K562 (cell line): ENCODE data around the gene ADAMTS15. TPM values are rescaled to one million over a fixed set of nuclear protein-coding genes. Genes with fewer than 3 reads are reported as not detected.

Experiments
- ATAC-seq: fragments of 200-7000 bp; cut with Tn5 transposase; 3 replicates; pipeline ENCODE4 v1.9.1; 2020; ENCODE audit warnings: moderate library complexity
- BruUV-seq: library from RNA; stranded (reverse); fragments of 400-500 nt; replicated peaks from 2 replicates; lab custom pipeline; 2021; lab: Mats Ljungman, UMichigan
- CTCF ChIA-PET: fragments of 300-600 bp; formaldehyde crosslinking; extraction: SDS; loops from one replicate; lab custom pipeline; 2021; ENCODE audit warnings: low intra/inter-chr PET ratio; lab: Yijun Ruan, JAX
- POLR2A ChIA-PET: fragments of 300-600, 350-650 bp; sonication (Branson Sonifier 250); formaldehyde crosslinking; extraction: SDS; loops from one replicate; lab custom pipeline; 2021; ENCODE audit warnings: antibody characterized with exemption, inconsistent platforms; lab: Yijun Ruan, JAX
- DNase-seq, 4 experiments: peaks; one replicate each; pipeline versions ENCODE4 v3.0.0 to v3.0.0-alpha.2; 2011 to 2018; ENCODE audit warnings: low spot score in 3 of 4, mixed read lengths in 3 of 4; ENCODE audit errors: extremely low read depth in 1 of 4
- FAIRE-seq: peaks from 2 replicates; lab custom pipeline; 2011; peaks lifted over from hg19 to GRCh38; lab: Jason Lieb, UNC
- H2AFZ ChIP-seq: 2 replicates; pipeline ENCODE4 v1.6.0; 2011; ENCODE audit warnings: low read depth, low read length, control low read depth, inconsistent platforms
- H3K27ac ChIP-seq: fragments of 200-600 bp; 3 replicates; pipeline ENCODE4 v1.8.0; 2011; ENCODE audit warnings: low read depth, mild to moderate bottlenecking, control low read depth, inconsistent platforms, low read length, moderate library complexity, mixed read lengths; ENCODE audit errors: extremely low read depth
- H3K27me3 ChIP-seq, 2 experiments: fragments of 300-600 bp in 1 of 2; 2 replicates in 1 of 2; 3 replicates in 1 of 2; pipeline versions ENCODE4 v1.6.0 to v1.8.0; 2011; ENCODE audit warnings: inconsistent platforms in 2 of 2, low read length in 2 of 2, mild to moderate bottlenecking in 1 of 2, mixed read lengths in 1 of 2, moderate library complexity in 1 of 2; ENCODE audit not compliant: control insufficient read depth in 2 of 2, insufficient read depth in 2 of 2
- H3K36me3 ChIP-seq: fragments of 300-600 bp; 3 replicates; pipeline ENCODE4 v1.8.0; 2011; ENCODE audit warnings: mild to moderate bottlenecking, low read length, inconsistent platforms; ENCODE audit not compliant: control insufficient read depth, insufficient read depth
- H3K4me1 ChIP-seq, 2 experiments: fragments of 200-600 bp in 1 of 2; replicated peaks in 1 of 2; 2 replicates in 1 of 2; 3 replicates in 1 of 2; pipeline versions ENCODE4 v1.5.1 to v1.8.0; 2011; ENCODE audit warnings: inconsistent platforms in 2 of 2, low read length in 2 of 2, mild to moderate bottlenecking in 1 of 2, mixed read lengths in 1 of 2, moderate library complexity in 1 of 2; ENCODE audit not compliant: control insufficient read depth in 2 of 2, insufficient read depth in 2 of 2
- H3K4me2 ChIP-seq: 2 replicates; pipeline ENCODE4 v1.6.1; 2011; ENCODE audit warnings: low read length, control low read depth, inconsistent platforms, mixed read lengths; ENCODE audit not compliant: insufficient read depth
- H3K4me3 ChIP-seq: fragments of 200-600 bp; sonication (generic), shearing (Covaris generic); 2 replicates; pipeline ENCODE4 v1.5.1; 2016; ENCODE audit warnings: control low read depth, inconsistent platforms
- H3K79me2 ChIP-seq: fragments of 200-600 bp; 3 replicates; pipeline ENCODE4 v1.8.0; 2011; ENCODE audit warnings: low read length, inconsistent platforms; ENCODE audit not compliant: control insufficient read depth, insufficient read depth
- H3K9ac ChIP-seq, 2 experiments: 2 replicates each; pipeline versions ENCODE4 v1.6.0 to v1.6.1; 2011; ENCODE audit warnings: low read depth in 2 of 2, low read length in 2 of 2, control low read depth in 1 of 2, inconsistent platforms in 1 of 2, mild to moderate bottlenecking in 1 of 2, mixed read lengths in 1 of 2; ENCODE audit not compliant: insufficient read depth in 1 of 2
- H3K9me1 ChIP-seq: one replicate; pipeline ENCODE4 v1.6.0; 2011; ENCODE audit warnings: inconsistent platforms, mild to moderate bottlenecking, low read length, moderate library complexity; ENCODE audit not compliant: control insufficient read depth, insufficient read depth
- H3K9me3 ChIP-seq: replicated peaks from 2 replicates; pipeline ENCODE4 v1.5.1; 2011; ENCODE audit warnings: low read depth, low read length, inconsistent platforms; ENCODE audit not compliant: control insufficient read depth, insufficient read depth
- H4K20me1 ChIP-seq: replicated peaks from 2 replicates; pipeline ENCODE4 v1.6.1; 2011; ENCODE audit warnings: low read length, inconsistent platforms, mixed read lengths; ENCODE audit not compliant: control insufficient read depth, insufficient read depth
- EZH2 ChIP-seq: IDR thresholded peaks from 2 replicates; pipeline ENCODE4 v1.6.1; 2012; ENCODE audit warnings: low read depth, mild to moderate bottlenecking, inconsistent platforms, low read length, borderline replicate concordance
- MAFG ChIP-seq: fragments of 450-650 bp; conservative IDR thresholded peaks from 2 replicates; pipeline ENCODE4 v1.6.1; 2016; ENCODE audit warnings: missing genetic modification characterization, missing compliant biosample characterization
- RAD21 ChIP-seq, 2 experiments: fragments of 250-450 bp in 1 of 2; fragments of 450-650 bp in 1 of 2; sonication (Bioruptor Pico) in 1 of 2; formaldehyde crosslinking in 1 of 2; IDR thresholded peaks in 1 of 2; conservative IDR thresholded peaks in 1 of 2; 2 replicates each; pipeline versions ENCODE4 v1.4.0 to v1.8.0; 2020 to 2022; ENCODE audit warnings: mild to moderate bottlenecking in 2 of 2, moderate library complexity in 1 of 2
- ZNF586 ChIP-seq: fragments of 450-650 bp; formaldehyde crosslinking; conservative IDR thresholded peaks from 2 replicates; pipeline ENCODE4 v1.4.0; 2020; ENCODE audit warnings: mild to moderate bottlenecking, moderate library complexity
- ZNF696 ChIP-seq: fragments of 250-450 bp; sonication (Bioruptor Pico); conservative IDR thresholded peaks from 2 replicates; pipeline ENCODE4 v1.4.0; 2020; ENCODE audit warnings: mild to moderate bottlenecking, moderate library complexity
- WGBS: fragments of 100-300 bp; shearing (Covaris generic); methylation state at CpG from one replicate; pipeline ENCODE4 v1.1.6; 2016; ENCODE audit warnings: low coverage, mixed read lengths; ENCODE audit not compliant: insufficient coverage; ENCODE audit errors: missing lambda C conversion rate; 5-methylcytosine and 5-hydroxymethylcytosine counted together
- in situ Hi-C: fragments of 300-500 bp; cut with MboI; formaldehyde crosslinking; loops from 4 replicates; pipeline ENCODE4 v1.15.0; 2018; ENCODE audit warnings: inconsistent platforms, mixed read lengths
- intact Hi-C: fragments of 100-400 bp; cut with micrococcal nuclease; formaldehyde crosslinking; loops from 2 replicates; pipeline ENCODE4 v1.14.2; 2022
- polyA plus RNA-seq, 8 experiments: library from polyadenylated mRNA; depleted of rRNA in 4 of 8; stranded (reverse) in 5 of 8; unstranded in 3 of 8; fragments of >200 nt; fragmentation: Nextera tagmentation in 2 of 8; fragmentation: Illumina TruSeq in 1 of 8; extraction: Ambion mirVana in 2 of 8; extraction: Trizol in 1 of 8; gene quantifications; 2 replicates each; pipeline versions ENCODE4 v1.2.1 to v1.2.3, GENCODE V29; 2011 to 2014; ENCODE audit warnings: inconsistent platforms in 1 of 8, missing spikeins in 1 of 8
- total RNA-seq, 7 experiments: library from RNA; depleted of rRNA in 6 of 7; stranded (reverse); fragments of >200 nt in 6 of 7; fragmentation: Illumina TruSeq in 2 of 7; extraction: Trizol in 2 of 7; gene quantifications; 2 replicates each; pipeline versions ENCODE4 v1.2.1 to v1.2.3, GENCODE V29; 2011 to 2021; ENCODE audit warnings: low replicate concordance in 1 of 7
- TF ChIP-seq, protein P1 (sequence below): fragments of 450-650 bp; IDR thresholded peaks from 2 replicates; pipeline ENCODE4 v1.6.1; 2016
- TF ChIP-seq, protein P2 (sequence below): sonication (generic); formaldehyde crosslinking; IDR thresholded peaks from 2 replicates; pipeline ENCODE4 v1.8.1; 2023; ENCODE audit warnings: mild to moderate bottlenecking, missing genetic modification reagents
- TF ChIP-seq, protein P3 (sequence below): fragments of 450-650 bp; IDR thresholded peaks from 2 replicates; pipeline ENCODE4 v1.6.1; 2017; ENCODE audit warnings: mild to moderate bottlenecking, moderate library complexity

ADAMTS15 gene
- total and polyA plus RNA-seq, 9 of the 15 experiments (the other 6 are each of a cell fraction or from before 2014, with no cell fraction given): 0.04 TPM; not detected in 8

DNA sequence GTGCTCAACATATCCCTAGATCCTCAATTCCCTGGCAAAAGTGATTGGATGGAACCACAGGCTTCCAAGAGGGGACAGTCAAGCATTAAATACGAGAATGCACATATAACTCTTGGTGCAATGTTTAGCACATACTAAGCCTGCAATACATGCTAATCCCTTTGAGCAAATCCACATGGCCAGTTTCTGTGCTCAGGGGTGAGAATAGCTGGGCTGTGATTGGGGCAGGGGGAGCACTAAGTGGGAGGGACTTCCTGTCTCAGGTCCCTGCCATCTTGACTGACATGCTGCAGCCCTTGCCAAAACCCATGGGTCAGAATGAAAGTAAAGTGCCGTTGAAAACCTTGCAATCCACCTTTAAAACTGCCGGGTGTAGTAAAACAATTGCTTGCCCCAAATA is 2.7 kb upstream of the ADAMTS15 start:
- Histone ChIP-seq H3K9ac (no peak overlapping the region), H3K36me3 (no peaks in the 10 kb centered on the region), H2AFZ (no peak overlapping the region), H3K9me1 (no peaks in the 10 kb centered on the region), H3K4me2 (no peak overlapping the region), H3K4me1 (peaks cover 0 to 7% of the 10 kb centered on the region in 2 experiments; a peak in 1 of 5 replicates), H3K9me3 (no peaks in the 10 kb centered on the region), H3K27ac (no peak overlapping the region), H4K20me1 (no peaks in the 10 kb centered on the region), H3K79me2 (no peaks in the 10 kb centered on the region), H3K27me3 (peaks cover 0 to 19% of the 10 kb centered on the region in 2 experiments; a peak in 2 of 5 replicates), H3K4me3 (no peak overlapping the region)
- FAIRE-seq: no peak
- ChIA-PET CTCF (no interaction called here), POLR2A (interaction anchor here (0.6 kb wide), 1 partner anchor 66 kb away, joined by 3 read pairs; no protein-coding TSS in a partner anchor)
- in situ Hi-C loops (no loop called here), intact Hi-C loops (no loop called here)
- no peak for DNase-seq
- no peak for TF ChIP-seq RAD21 (CRISPR knock-in tag; conservative IDR thresholded peaks at IDR 0.05 in 1 of 2, IDR thresholded peaks at IDR 0.05 in 1 of 2)
- TF ChIP-seq, protein P1, sequence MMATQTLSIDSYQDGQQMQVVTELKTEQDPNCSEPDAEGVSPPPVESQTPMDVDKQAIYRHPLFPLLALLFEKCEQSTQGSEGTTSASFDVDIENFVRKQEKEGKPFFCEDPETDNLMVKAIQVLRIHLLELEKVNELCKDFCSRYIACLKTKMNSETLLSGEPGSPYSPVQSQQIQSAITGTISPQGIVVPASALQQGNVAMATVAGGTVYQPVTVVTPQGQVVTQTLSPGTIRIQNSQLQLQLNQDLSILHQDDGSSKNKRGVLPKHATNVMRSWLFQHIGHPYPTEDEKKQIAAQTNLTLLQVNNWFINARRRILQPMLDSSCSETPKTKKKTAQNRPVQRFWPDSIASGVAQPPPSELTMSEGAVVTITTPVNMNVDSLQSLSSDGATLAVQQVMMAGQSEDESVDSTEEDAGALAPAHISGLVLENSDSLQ: peak; percentile 39
- no peak for ATAC-seq
- 0% methylated on average over 3 of the region's 3 CpGs for WGBS
- BruUV-seq: no TSS peak

DNA sequence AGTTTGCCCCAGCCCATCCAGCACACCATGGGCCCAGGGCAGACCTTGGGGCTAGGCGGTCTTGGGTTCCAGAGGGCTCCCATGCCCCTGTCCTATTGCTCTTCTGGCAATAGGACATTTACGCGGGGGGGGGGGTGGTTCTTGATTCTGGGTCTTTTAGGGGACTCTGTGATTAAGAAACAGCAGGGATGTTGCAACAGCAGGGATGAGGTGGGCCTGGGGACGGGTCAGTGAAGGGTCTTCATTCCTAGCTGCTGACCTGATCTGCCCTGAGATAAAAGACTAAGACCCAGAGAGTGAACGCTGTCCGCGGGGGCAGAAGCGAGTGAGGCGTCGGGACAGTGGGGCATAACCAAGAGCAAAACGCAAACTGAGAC is 418 bp upstream of the ADAMTS15 start:
- Histone ChIP-seq H3K27me3 (peaks cover 0 to 28% of the 10 kb centered on the region in 2 experiments; a peak in 2 of 5 replicates), H3K9me1 (no peaks in the 10 kb centered on the region), H3K79me2 (no peaks in the 10 kb centered on the region), H3K9me3 (no peaks in the 10 kb centered on the region), H3K4me2 (no peak overlapping the region), H3K4me1 (peaks cover 0 to 7% of the 10 kb centered on the region in 2 experiments; a peak in 1 of 5 replicates), H2AFZ (no peak overlapping the region), H3K36me3 (no peaks in the 10 kb centered on the region), H3K27ac (no peak overlapping the region), H3K9ac (no peak overlapping the region), H3K4me3 (no peak overlapping the region), H4K20me1 (no peaks in the 10 kb centered on the region)
- WGBS: 4% methylated on average over 10 of the region's 11 CpGs
- CTCF ChIA-PET: no interaction called here
- DNase-seq (no peak), ATAC-seq (no peak), FAIRE-seq (no peak)
- no TSS peak for BruUV-seq
- POLR2A ChIA-PET: no interaction called here
- in situ Hi-C loops: no loop called here
- intact Hi-C loops: no loop called here
- TF ChIP-seq EZH2 (no peak), ZNF586 (no peak), ZNF696 (CRISPR knock-in tag) (no peak), MAFG (tag) (no peak)
- TF ChIP-seq, protein P2, sequence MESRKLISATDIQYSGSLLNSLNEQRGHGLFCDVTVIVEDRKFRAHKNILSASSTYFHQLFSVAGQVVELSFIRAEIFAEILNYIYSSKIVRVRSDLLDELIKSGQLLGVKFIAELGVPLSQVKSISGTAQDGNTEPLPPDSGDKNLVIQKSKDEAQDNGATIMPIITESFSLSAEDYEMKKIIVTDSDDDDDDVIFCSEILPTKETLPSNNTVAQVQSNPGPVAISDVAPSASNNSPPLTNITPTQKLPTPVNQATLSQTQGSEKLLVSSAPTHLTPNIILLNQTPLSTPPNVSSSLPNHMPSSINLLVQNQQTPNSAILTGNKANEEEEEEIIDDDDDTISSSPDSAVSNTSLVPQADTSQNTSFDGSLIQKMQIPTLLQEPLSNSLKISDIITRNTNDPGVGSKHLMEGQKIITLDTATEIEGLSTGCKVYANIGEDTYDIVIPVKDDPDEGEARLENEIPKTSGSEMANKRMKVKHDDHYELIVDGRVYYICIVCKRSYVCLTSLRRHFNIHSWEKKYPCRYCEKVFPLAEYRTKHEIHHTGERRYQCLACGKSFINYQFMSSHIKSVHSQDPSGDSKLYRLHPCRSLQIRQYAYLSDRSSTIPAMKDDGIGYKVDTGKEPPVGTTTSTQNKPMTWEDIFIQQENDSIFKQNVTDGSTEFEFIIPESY (CRISPR knock-in tag): no peak
- TF ChIP-seq, protein P3, sequence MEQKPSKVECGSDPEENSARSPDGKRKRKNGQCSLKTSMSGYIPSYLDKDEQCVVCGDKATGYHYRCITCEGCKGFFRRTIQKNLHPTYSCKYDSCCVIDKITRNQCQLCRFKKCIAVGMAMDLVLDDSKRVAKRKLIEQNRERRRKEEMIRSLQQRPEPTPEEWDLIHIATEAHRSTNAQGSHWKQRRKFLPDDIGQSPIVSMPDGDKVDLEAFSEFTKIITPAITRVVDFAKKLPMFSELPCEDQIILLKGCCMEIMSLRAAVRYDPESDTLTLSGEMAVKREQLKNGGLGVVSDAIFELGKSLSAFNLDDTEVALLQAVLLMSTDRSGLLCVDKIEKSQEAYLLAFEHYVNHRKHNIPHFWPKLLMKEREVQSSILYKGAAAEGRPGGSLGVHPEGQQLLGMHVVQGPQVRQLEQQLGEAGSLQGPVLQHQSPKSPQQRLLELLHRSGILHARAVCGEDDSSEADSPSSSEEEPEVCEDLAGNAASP: no peak
